ENCODE results near the gene MYOM3. TPM values are rescaled to one million over a fixed set of nuclear protein-coding genes. Genes with fewer than 3 reads are reported as not detected.

Gene MYOM3
- total RNA-seq, 1 experiment from 2014 or later, result 7.9 TPM

- no peaks in the 10 kb centered on the region for H3K27me3 ChIP-seq (ENCODE audit: insufficient read depth, low read length)
- no peak overlapping the region for H3K4me2 ChIP-seq (ENCODE audit: low read length)
- no peak overlapping the region for H2AFZ ChIP-seq (ENCODE audit: low read depth, low read length, poor library complexity, severe bottlenecking)
- intact Hi-C loops (cut with micrococcal nuclease), result no loop called here
- no peaks in the 10 kb centered on the region for H3K4me1 ChIP-seq (ENCODE audit: control insufficient read depth in 1 of 2, insufficient read depth in 2 of 2, low read length in 2 of 2)
- RAD21 ChIA-PET (ENCODE audit: low non-redundant PET in 1 of 2, low total read pairs in 2 of 2, uncharacterized antibody in 2 of 2, unreplicated experiment in 2 of 2), result no interaction called here
- no peak overlapping the region for H3K4me3 ChIP-seq (replicated peaks in 1 of 2; ENCODE audit: low read depth in 1 of 2, low read length in 2 of 2)
- H4K20me1 ChIP-seq (ENCODE audit: insufficient read depth), result no peaks in the 10 kb centered on the region
- peaks cover 0 to 9% of the 10 kb centered on the region in 2 experiments; a peak in 1 of 4 replicates for H3K9me3 ChIP-seq (ENCODE audit: control insufficient read depth in 1 of 2, insufficient read depth in 1 of 2, low read depth in 1 of 2, low read length in 2 of 2)
- H3K27ac ChIP-seq (ENCODE audit: low read depth, low read length), result no peak overlapping the region
- ATAC-seq (no peak), DNase-seq (ENCODE audit: low read depth, low spot score) (no peak)
- peaks cover 0 to 9% of the 10 kb centered on the region in 2 experiments; a peak in 2 of 4 replicates for H3K36me3 ChIP-seq (ENCODE audit: control insufficient read depth in 1 of 2, insufficient read depth in 2 of 2, low read length in 2 of 2)
- BruUV-seq (replicated peaks), result no TSS peak
- no peaks in the 10 kb centered on the region for H3K9me2 ChIP-seq (ENCODE audit: insufficient read depth)
- POLR2A ChIA-PET, result no interaction called here
- no peak overlapping the region for H3K9ac ChIP-seq (ENCODE audit: low read length)
- TF ChIP-seq ZNF274 (IDR thresholded peaks at IDR 0.05; ENCODE audit: low read depth, low read length) (no peak), CEBPB (IDR thresholded peaks at IDR 0.05; ENCODE audit: low read depth) (no peak), TCF7L2 (IDR thresholded peaks at IDR 0.05; ENCODE audit: borderline replicate concordance, extremely low read depth, insufficient read depth, insufficient read length) (no peak), POLR2A (IDR thresholded peaks at IDR 0.05; ENCODE audit: borderline replicate concordance, extremely low read depth, insufficient read depth, insufficient read length) (no peak), JUND (IDR thresholded peaks at IDR 0.05) (no peak), EZH2phosphoT487 (IDR thresholded peaks at IDR 0.05; ENCODE audit: borderline replicate concordance) (no peak), CBX3 (IDR thresholded peaks at IDR 0.05; ENCODE audit: low read depth) (no peak), SP1 (IDR thresholded peaks at IDR 0.05; ENCODE audit: low read depth) (no peak)
- TF ChIP-seq, protein P1, sequence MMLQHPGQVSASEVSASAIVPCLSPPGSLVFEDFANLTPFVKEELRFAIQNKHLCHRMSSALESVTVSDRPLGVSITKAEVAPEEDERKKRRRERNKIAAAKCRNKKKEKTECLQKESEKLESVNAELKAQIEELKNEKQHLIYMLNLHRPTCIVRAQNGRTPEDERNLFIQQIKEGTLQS (IDR thresholded peaks at IDR 0.05), result no peak
- no peaks in the 10 kb centered on the region for H3K79me2 ChIP-seq (ENCODE audit: insufficient read depth, low read length)
- CTCF ChIA-PET, result no interaction called here
Observed at GRCh38 chr1:24133819-24134218, 21.9 kb upstream of the MYOM3 start.

- DNase-seq (ENCODE audit: low read depth, low spot score) (no peak), ATAC-seq (no peak)
- BruUV-seq (replicated peaks), result no TSS peak
- H3K27ac ChIP-seq (ENCODE audit: low read depth, low read length), result no peak overlapping the region
- no peak overlapping the region for H3K4me3 ChIP-seq (replicated peaks in 1 of 2; ENCODE audit: low read depth in 1 of 2, low read length in 2 of 2)
- H3K4me2 ChIP-seq (ENCODE audit: low read length), result no peak overlapping the region
- peaks cover 0 to 9% of the 10 kb centered on the region in 2 experiments; a peak in 2 of 4 replicates for H3K36me3 ChIP-seq (ENCODE audit: control insufficient read depth in 1 of 2, insufficient read depth in 2 of 2, low read length in 2 of 2)
- ChIA-PET CTCF (no interaction called here), RAD21 (ENCODE audit: low non-redundant PET in 1 of 2, low total read pairs in 2 of 2, uncharacterized antibody in 2 of 2, unreplicated experiment in 2 of 2) (no interaction called here), POLR2A (no interaction called here)
- H3K4me1 ChIP-seq (ENCODE audit: control insufficient read depth in 1 of 2, insufficient read depth in 2 of 2, low read length in 2 of 2), result no peaks in the 10 kb centered on the region
- H3K9me2 ChIP-seq (ENCODE audit: insufficient read depth), result no peaks in the 10 kb centered on the region
- peaks cover 0 to 9% of the 10 kb centered on the region in 2 experiments; a peak in 1 of 4 replicates for H3K9me3 ChIP-seq (ENCODE audit: control insufficient read depth in 1 of 2, insufficient read depth in 1 of 2, low read depth in 1 of 2, low read length in 2 of 2)
- no peaks in the 10 kb centered on the region for H3K27me3 ChIP-seq (ENCODE audit: insufficient read depth, low read length)
- no peaks in the 10 kb centered on the region for H3K79me2 ChIP-seq (ENCODE audit: insufficient read depth, low read length)
- intact Hi-C loops (cut with micrococcal nuclease), result no loop called here
- no peaks in the 10 kb centered on the region for H4K20me1 ChIP-seq (ENCODE audit: insufficient read depth)
- H3K9ac ChIP-seq (ENCODE audit: low read length), result no peak overlapping the region
- H2AFZ ChIP-seq (ENCODE audit: low read depth, low read length, poor library complexity, severe bottlenecking), result no peak overlapping the region
- no peak for TF ChIP-seq EZH2 (IDR thresholded peaks at IDR 0.05)
- TF ChIP-seq ELF1 (IDR thresholded peaks at IDR 0.05; ENCODE audit: borderline replicate concordance, low read depth), result no peak
- no peak for TF ChIP-seq SP1 (IDR thresholded peaks at IDR 0.05; ENCODE audit: low read depth)
- no peak for TF ChIP-seq JUND (IDR thresholded peaks at IDR 0.05)
- TF ChIP-seq, protein P2, sequence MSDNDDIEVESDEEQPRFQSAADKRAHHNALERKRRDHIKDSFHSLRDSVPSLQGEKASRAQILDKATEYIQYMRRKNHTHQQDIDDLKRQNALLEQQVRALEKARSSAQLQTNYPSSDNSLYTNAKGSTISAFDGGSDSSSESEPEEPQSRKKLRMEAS (IDR thresholded peaks at IDR 0.05), result no peak
- no peak for TF ChIP-seq CBX3 (IDR thresholded peaks at IDR 0.05; ENCODE audit: low read depth)
- no peak for TF ChIP-seq CTCF (IDR thresholded peaks at IDR 0.05 in 2 of 3, conservative IDR thresholded peaks at IDR 0.05 in 1 of 3; ENCODE audit: borderline replicate concordance in 1 of 3, insufficient read depth in 1 of 3, low read depth in 2 of 3, low read length in 2 of 3)
- TF ChIP-seq EZH2phosphoT487 (IDR thresholded peaks at IDR 0.05; ENCODE audit: borderline replicate concordance), result no peak
- TF ChIP-seq, protein P3, sequence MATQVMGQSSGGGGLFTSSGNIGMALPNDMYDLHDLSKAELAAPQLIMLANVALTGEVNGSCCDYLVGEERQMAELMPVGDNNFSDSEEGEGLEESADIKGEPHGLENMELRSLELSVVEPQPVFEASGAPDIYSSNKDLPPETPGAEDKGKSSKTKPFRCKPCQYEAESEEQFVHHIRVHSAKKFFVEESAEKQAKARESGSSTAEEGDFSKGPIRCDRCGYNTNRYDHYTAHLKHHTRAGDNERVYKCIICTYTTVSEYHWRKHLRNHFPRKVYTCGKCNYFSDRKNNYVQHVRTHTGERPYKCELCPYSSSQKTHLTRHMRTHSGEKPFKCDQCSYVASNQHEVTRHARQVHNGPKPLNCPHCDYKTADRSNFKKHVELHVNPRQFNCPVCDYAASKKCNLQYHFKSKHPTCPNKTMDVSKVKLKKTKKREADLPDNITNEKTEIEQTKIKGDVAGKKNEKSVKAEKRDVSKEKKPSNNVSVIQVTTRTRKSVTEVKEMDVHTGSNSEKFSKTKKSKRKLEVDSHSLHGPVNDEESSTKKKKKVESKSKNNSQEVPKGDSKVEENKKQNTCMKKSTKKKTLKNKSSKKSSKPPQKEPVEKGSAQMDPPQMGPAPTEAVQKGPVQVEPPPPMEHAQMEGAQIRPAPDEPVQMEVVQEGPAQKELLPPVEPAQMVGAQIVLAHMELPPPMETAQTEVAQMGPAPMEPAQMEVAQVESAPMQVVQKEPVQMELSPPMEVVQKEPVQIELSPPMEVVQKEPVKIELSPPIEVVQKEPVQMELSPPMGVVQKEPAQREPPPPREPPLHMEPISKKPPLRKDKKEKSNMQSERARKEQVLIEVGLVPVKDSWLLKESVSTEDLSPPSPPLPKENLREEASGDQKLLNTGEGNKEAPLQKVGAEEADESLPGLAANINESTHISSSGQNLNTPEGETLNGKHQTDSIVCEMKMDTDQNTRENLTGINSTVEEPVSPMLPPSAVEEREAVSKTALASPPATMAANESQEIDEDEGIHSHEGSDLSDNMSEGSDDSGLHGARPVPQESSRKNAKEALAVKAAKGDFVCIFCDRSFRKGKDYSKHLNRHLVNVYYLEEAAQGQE (IDR thresholded peaks at IDR 0.05; ENCODE audit: low read depth), result no peak
Observed at GRCh38 chr1:24130385-24130784, 18.4 kb upstream of the MYOM3 start.
